Colonic mucosa (tissue), 4 donors: ENCODE measurements around the gene WWOX. TPM values are rescaled to one million over a fixed set of nuclear protein-coding genes. Genes with fewer than 3 reads are reported as not detected.
A peak's percentile ranks its signal among the peaks of the same experiment; 100 is the strongest.
"Not testable (repeated sequence)": the region's sequence is repeated elsewhere in the genome, so short reads cannot be mapped to it uniquely, and the experiment has no call there.

Experiments used
- DNase-seq: peaks from one replicate; pipeline ENCODE4 v3.0.0-alpha.2; 2020
- H3K27ac ChIP-seq: fragments of 200-600 bp; one replicate; pipeline ENCODE4 v1.8.0; 2021
- H3K27me3 ChIP-seq: fragments of 200-600 bp; one replicate; pipeline ENCODE4 v1.8.0; 2021
- H3K36me3 ChIP-seq: fragments of 200-600 bp; one replicate; pipeline ENCODE4 v1.8.0; 2021
- H3K4me1 ChIP-seq: fragments of 200-600 bp; one replicate; pipeline ENCODE4 v1.8.0; 2021; ENCODE audit warnings: mild to moderate bottlenecking
- H3K4me3 ChIP-seq: fragments of 200-600 bp; one replicate; pipeline ENCODE4 v1.8.0; 2021
- H3K9ac ChIP-seq, 2 donors: one replicate each; pipeline ENCODE4 v1.7.0; 2013; ENCODE audit warnings: control low read depth in 2 of 2, low read depth in 2 of 2, low read length in 2 of 2
- H3K9me3 ChIP-seq: fragments of 200-600 bp; one replicate; pipeline ENCODE4 v1.8.0; 2021
- intact Hi-C: fragments of 100-400 bp; cut with DNase I; formaldehyde crosslinking; loops from one replicate; pipeline ENCODE4 v1.14.1; 2022
- total RNA-seq, 2 donors: library from RNA; stranded (reverse); fragmentation: NEBNext Ultra II Directional in 1 of 2; extraction: Animal tissue kit (Norgen Biotek cat#: 25700) in 1 of 2; gene quantifications; one replicate each; pipeline ENCODE4 v1.2.1, GENCODE V29; 2021
- TF ChIP-seq, protein P1 (sequence below): fragments of 200-600 bp; IDR thresholded peaks from one replicate; pipeline ENCODE4 v1.8.0; 2022; ENCODE audit warnings: antibody characterized with exemption, mild to moderate bottlenecking
- donor health status: healthy.
- donor health status: DM: no; HTN: no; CAD: no.
- donor health status: DM: no; HTN: no; CAD: no.

Gene WWOX
- total RNA-seq, 2 donors from 2014 or later = 7.2 to 11.0 TPM

DNA sequence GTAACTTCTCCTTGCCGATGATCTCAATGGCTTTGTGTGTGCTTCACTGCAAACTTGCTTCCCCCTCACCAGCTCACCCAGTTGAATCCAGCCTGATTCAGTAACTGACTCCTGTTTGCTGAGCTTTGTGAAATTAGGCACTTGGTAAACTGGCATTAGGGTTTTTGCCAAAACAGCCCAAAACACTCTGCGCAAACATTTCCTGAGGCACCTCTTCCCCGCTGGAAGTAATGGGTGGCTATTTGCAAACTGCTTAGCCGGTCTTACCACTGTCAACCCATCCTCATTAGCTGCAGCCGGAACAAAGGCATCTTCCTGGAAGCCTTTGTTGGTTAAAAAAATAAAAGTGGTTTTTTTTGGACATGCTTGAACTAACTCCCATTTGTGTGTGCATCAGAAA lies 1147.9 kb downstream of the WWOX start:
- no peak overlapping the region for H3K4me3 ChIP-seq
- intact Hi-C loops = no loop called here
- no peaks in the 10 kb centered on the region for H3K27me3 ChIP-seq
- no peaks in the 10 kb centered on the region for H3K9me3 ChIP-seq
- no peak overlapping the region for H3K27ac ChIP-seq
- H3K36me3 ChIP-seq = no peaks in the 10 kb centered on the region
- TF ChIP-seq, protein P1, sequence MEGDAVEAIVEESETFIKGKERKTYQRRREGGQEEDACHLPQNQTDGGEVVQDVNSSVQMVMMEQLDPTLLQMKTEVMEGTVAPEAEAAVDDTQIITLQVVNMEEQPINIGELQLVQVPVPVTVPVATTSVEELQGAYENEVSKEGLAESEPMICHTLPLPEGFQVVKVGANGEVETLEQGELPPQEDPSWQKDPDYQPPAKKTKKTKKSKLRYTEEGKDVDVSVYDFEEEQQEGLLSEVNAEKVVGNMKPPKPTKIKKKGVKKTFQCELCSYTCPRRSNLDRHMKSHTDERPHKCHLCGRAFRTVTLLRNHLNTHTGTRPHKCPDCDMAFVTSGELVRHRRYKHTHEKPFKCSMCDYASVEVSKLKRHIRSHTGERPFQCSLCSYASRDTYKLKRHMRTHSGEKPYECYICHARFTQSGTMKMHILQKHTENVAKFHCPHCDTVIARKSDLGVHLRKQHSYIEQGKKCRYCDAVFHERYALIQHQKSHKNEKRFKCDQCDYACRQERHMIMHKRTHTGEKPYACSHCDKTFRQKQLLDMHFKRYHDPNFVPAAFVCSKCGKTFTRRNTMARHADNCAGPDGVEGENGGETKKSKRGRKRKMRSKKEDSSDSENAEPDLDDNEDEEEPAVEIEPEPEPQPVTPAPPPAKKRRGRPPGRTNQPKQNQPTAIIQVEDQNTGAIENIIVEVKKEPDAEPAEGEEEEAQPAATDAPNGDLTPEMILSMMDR = no peak
- DNase-seq = no peak
- H3K4me1 ChIP-seq = no peaks in the 10 kb centered on the region
- H3K9ac ChIP-seq = no peak overlapping the region

DNA sequence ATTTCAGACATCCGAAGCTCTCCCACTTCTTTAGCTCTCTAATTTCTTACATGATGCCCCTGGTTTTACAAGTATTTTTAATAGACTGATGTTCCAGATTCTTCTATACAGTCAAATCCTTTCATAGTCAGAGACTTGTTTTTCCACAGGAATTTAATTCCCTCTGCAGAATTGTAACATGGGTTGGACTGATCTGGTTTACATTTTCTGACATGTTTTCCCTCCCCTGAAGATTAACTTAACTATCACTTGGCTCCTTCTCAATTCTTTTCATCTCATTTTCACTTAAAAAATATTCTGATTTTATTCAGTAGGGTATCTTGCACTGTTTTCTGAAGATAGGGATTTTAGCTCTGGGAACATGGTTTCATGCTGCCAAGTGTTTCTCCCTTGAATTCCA lies 1148.9 kb downstream of the WWOX start:
- no peaks in the 10 kb centered on the region for H3K36me3 ChIP-seq
- no peaks in the 10 kb centered on the region for H3K9me3 ChIP-seq
- H3K27ac ChIP-seq = no peak overlapping the region
- H3K27me3 ChIP-seq = no peaks in the 10 kb centered on the region
- intact Hi-C loops = no loop called here
- H3K4me3 ChIP-seq = no peak overlapping the region
- DNase-seq = no peak
- TF ChIP-seq, protein P1 = no peak
- no peak overlapping the region for H3K9ac ChIP-seq
- H3K4me1 ChIP-seq = no peaks in the 10 kb centered on the region

DNA sequence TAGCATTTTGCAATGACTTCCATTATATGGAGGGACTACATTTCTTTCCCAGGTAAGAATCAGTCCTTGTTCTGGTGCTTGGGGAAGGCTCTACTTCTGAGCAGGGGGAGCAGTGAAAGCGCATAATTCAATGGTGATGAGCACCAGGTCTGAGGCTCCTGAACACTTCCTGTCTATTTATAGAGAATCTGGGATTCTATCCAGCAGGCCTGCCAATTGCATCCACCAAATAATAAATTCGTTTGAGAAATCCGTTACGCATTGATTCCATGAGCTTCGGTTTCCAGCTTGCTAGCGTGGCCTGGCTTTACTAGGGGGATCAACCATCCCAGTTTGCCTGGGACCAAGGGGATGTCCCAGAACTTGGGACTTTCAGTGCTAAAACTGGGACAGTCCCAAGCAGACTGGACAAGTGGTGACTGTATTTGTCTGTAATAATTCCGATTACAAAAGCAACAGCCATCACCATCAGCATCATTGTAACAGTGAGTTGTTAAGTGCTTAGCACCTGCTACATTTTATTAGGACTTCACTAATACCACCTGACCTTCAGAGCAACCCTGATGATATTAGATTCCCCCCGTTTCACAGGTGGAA lies 1151.1 kb downstream of the WWOX start:
- TF ChIP-seq, protein P1 = no peak
- intact Hi-C loops = no loop called here
- Histone ChIP-seq H3K4me3 (no peak overlapping the region), H3K9ac (no peak overlapping the region), H3K4me1 (no peaks in the 10 kb centered on the region), H3K27ac (no peak overlapping the region), H3K9me3 (no peaks in the 10 kb centered on the region), H3K36me3 (no peaks in the 10 kb centered on the region), H3K27me3 (no peaks in the 10 kb centered on the region)
- no peak for DNase-seq

DNA sequence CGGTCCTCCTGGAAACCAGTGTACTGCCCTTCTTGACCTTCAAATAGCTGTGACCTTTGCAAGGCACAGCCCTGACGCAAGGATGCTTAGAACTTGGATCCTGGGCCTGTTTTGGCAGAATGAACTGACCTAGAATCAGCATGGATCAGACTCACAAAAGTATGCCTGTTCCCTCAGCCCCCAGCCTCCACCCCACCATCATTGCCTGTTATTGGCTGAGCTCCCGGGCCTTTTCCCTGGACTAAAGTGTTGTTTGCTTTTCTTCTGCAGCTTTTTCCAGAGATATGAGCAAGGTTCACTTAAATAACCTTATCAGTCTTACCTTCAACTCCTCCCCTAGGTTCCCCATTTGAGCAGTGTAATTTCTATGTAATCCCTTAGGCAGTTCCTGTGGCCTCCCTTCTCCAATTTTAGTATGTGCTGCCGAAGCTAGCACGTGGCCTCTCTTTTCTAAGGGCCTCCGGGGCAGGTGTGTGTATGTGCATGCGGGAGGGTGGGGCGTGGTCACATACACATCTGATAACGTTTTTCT lies 1153.7 kb downstream of the WWOX start:
- peak; percentile 33 for DNase-seq
- no peaks in the 10 kb centered on the region for H3K36me3 ChIP-seq
- no peak overlapping the region for H3K27ac ChIP-seq
- no peaks in the 10 kb centered on the region for H3K4me1 ChIP-seq
- intact Hi-C loops = no loop called here
- no peaks in the 10 kb centered on the region for H3K27me3 ChIP-seq
- TF ChIP-seq, protein P1 = no peak
- no peak overlapping the region for H3K9ac ChIP-seq
- no peaks in the 10 kb centered on the region for H3K9me3 ChIP-seq
- H3K4me3 ChIP-seq = no peak overlapping the region

DNA sequence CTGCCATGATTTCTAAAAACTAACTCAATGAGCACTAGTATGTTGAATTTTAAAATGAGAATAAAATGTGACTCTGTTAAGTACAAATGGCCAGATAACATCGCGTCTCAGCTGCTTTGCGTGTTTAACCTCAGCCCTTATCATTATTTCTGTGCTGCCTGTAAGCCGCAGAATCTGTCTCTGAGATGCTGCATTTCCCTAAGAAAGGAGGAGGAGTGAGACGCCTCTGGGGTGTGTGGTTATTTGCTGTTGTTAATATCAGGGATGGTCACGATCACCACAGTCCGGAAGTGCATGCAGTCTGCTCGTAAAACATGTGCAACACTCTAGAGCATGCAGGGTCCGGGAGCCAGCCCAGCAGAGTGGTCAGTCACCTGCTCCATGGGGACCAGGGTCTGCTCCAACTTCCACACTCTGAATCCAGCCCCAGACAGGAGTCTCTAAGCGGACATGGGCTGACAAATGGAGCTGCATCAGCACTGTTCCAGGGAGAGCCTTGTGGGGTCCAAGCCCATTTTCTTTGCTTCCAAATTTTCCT lies 1158.6 kb downstream of the WWOX start:
- Histone ChIP-seq H3K4me3 (no peak overlapping the region), H3K27me3 (no peaks in the 10 kb centered on the region), H3K36me3 (no peaks in the 10 kb centered on the region), H3K9ac (no peak overlapping the region), H3K4me1 (no peaks in the 10 kb centered on the region), H3K9me3 (no peaks in the 10 kb centered on the region), H3K27ac (no peak overlapping the region)
- intact Hi-C loops = no loop called here
- no peak for DNase-seq
- TF ChIP-seq, protein P1 = no peak

DNA sequence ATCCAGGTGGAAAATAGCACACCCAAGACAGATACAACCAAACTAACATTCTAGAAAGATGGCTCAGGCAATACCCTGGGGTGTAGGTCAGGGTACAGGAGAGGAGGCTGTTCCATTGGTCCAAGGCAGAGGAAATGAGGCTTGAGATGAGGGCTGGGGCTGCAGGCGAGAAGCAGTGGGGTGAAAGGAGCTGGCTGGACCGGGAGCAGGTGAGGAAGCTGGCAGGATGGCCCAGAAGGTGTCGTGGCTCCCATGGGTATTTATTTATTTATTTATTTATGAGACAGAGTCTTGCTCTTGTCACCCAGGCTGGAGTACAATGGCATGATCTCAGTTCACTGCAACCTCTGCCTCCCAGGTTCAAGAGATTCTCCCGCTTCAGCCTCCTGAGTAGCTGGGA lies 1161.4 kb downstream of the WWOX start:
- H3K36me3 ChIP-seq, H3K27me3 ChIP-seq, DNase-seq, H3K9me3 ChIP-seq, H3K9ac ChIP-seq, H3K4me3 ChIP-seq, H3K4me1 ChIP-seq, intact Hi-C loops, H3K27ac ChIP-seq: not testable (repeated sequence)
